Measurements from ENCODE around the gene MXD4.

Gene MXD4

DNA sequence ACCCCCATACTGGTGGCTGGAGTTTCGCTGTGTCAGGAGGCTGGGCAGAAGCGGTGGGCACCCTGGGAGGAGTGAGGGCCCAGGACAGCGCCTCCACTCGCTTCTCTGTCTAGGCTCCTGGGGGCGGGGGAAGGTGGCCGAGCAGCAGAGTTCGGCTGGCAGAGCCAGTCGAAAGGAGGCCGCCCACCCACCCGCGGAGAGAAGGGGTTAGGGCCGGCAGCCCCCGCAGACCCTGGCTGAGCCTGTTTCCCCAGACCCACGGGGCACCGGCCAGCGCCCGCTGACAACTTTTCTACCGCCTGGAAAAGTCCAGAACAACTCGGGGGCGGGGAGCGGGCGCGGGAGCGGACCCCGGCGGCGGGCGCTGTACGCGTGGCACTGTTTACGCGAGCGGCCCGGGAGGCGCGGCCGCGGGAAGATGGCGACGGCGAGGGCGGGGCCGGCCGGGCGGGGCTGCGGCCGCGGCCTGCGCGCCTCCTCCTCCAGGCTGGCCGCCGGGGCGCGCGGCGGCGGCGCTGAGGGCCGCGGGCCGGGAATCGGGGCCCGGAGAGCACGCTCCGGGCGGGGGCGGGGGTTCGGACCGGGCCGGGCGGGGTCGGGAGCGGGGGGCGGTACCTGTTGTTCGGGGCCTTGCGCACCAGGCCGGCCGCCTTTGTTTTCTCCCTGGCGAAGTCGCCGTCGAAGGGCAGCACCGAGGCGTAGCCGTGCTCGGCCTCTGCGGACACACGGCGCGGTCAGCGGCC is 628 bp downstream of the MXD4 start:
- DNase-seq = no peak

DNA sequence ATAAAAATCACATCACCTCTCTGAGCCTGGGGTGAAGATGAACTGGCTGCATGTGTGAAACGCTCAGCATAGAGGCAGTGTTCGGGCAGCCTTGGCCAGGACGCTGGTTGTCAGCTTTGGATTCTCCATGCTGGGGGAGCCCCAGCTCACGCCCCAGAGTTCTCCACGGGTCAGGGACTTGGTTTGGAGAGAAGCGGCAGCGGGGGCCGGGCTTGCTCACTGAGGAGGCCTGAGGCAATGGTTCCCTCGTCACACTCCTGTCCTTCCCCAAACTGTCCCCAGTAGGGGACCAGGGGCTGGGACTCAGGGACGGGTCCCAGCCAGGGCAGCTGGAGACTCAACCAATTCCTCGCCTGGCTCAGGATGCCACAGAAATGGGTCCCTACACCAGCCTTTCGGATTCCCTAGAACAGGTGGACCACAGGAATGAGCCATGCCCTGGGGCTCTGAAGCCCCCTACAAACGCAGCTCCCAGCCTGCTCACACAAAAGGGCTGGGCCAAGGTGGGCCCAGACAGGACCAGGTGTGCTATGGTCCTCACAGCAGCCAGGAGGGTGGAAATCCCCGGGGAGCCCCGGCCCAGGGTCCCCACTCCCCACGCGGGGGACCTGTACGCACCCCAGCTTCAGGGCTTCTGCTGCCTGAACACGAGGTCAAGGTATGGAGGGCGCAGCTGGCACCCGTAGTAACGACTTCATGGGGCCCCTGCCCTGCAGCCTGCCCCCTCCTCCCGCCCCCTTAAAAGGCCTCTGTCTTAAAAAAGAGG is 1.4 kb downstream of the MXD4 start:
- DNase-seq = no peak

DNA sequence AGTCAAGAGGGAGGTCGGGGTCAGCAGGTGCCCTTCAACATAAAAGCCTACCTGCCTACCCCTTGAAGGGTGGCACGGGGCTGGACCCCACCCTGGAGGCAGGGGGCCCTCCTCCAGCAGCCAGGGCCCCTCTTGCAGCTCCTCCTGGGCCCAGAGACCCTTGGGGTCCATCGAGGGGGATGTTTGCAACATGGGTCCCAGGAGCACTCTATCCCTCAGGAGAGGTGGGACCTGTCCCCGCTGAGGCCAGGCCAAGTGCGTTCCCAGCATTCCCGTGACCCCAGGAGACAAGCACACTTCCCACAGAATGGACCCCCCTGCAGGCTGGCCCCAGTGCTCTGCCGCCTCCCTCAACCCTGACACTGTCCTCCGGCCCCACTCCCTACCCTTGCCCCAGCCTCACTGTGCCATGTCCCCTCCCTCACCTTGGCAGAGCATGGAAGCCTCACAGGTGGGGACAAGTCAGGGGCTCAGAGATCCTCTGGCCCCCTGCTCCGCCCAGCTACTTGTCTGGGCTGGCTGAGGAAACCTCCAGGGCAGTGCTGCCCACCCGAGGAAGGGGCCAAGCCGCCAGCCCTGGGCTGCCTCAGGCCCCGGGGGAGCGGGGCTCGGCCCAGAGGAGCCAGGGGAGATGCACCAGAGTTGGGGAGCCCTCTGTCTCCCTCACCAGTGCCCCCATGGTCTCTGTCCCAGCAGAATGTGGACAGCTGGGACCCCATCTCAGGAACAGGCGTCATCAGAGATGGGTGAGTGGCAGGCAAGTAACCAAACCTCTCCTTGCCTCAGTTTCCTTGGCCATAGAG is 2.2 kb downstream of the MXD4 start:
- DNase-seq = no peak

DNA sequence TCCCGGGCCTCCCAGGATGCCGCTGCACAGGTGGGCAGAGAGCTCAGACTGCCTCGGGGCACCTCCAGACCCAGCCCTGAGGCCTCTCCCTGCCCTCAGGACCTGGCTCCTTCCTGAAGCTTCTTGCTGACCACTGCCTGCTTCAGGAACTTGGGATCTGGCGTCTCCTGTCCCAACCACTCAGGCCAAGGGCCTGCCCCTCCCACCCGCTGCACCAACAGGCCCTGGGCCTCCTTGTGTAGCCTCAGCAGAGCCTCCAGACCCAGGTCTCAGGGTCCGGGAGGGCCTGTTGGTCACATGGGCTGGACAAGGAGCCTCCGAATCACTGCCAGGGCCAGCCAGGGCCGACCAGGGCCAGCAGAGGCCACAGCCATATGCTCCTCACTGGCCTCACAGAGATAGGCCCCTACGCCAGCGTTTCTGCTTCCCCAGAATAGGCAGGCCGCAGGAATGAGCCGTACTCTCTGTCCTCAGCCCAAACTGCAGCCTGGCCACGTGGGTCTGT is 2.8 kb downstream of the MXD4 start:
- DNase-seq = no peak

DNA sequence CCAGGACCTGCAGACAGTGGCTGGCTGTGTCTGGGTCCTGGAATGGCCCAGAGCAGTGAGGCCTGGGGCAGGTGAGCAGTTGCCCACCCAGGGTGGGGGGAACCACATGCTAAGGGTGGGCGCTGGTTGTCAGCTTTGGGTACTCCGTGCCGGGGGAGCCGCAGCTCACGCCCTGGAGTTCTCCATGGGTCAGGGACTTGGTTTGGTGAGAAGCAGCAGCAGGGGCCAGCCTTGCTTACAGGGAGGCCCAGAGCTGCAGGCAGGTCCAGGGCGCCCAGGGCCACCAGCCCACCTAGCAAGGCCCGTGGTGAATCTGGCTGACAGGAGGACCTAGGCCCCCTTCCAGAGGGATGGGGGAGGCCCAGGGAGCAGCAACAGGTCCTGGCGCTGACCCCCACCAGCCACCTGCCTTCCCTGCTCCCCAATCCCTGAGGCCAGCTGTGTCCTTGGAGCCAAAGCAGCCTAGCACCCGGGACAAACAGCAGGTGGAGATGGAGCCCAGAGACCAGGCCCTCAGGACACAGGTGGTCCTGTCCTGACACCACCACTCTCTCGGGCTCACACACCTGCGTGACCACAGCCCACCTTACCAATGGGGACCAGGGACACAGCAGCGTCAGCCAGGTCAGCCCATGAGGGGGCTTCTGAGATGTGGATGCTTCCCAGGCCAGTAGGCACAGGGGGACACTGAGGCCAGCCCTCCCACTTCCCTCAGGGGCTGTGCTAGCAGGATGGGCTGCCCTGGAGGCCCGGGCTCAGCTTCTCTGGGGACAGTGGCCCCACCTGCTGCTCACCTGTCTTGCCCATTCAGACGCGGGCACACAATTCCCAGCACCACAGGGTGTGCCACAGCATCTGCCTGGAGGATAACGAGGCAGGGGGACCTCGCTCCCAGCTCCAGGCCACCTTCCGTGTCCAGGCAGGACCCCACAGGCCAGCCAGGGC is 3.5 kb downstream of the MXD4 start:
- no peak for DNase-seq

DNA sequence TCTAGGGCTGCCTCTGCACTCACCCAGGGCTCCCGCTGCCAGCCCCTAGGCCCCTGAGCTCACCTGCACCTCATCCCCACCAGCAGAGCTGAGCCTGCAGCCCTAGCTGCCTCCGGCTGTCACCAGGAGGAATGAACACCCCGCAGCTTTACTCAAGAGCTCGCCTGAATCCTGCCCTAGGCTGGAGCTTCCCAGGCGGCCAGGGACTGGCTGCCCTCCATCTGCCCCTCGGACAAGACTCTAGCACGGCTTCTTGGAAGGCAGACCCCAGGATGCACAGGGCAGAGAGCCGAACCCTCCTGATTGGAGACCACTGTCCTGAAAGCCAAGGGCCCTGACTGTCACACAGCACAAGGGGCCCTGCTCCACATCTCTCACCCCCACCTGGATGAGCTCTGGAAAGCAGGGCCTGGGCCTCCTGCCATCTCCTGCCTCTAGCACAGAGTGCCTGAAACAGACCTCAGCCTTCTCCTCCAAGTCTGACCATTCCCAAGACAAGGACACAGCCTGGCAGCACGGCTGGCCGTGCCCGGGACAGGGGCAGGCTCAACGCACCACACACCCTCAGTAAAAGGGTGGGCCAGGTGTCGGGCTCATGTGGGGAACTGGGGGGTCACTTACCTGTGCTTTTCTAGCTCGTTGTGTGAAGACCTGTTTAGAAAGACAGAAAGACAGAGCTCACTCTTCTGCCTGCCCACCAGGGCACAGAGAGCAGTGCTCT is 4.4 kb downstream of the MXD4 start:
- DNase-seq = no peak

DNA sequence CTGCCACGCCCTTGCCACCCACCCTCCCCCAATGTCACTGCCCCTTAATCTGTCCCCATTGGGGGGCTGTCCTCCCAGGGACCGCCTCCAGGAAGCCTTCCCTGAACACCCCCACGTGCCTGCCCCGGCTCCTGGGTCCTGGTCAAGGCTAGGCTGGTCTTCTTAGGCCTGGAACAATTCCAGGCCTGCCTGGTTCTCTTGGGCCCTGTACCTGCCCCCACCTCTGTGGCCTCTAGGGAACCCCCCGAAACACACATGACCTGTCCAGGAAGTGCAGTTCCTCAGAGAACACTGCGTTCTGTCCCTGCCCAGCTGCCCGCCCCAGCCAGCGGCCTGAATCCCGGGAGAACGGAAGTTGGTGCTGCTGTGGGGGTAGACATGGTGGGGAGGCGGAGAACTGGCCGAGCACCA is 5.1 kb downstream of the MXD4 start:
- no peak for DNase-seq

DNA sequence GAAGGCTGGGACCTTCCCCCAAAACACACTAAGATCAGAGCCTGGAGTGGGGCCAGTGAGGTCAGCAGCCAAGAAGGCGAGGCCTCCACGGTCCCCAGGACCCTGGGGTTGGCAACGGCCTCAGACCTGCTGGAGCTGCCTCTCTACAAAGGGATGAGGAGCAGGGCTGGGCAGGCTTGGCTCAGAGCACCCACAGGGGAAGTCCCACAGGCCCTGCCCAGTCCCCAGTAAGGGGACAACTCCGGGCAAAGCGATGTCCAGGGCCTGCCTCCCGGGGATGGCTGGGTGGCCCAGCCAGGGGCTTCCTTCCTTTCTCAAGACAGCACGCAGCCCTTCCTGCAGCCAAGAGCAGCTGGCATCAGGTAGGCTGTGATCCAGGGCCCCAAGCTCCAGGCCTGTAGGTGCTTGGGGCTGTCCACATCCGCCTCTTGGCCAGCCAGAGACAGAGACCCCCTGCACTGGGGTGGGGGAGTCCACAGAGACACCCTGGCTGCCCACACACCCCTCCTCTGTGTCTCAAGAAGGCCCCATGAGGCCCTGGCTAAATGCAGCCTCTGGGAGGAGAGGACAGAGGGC is 5.7 kb downstream of the MXD4 start:
- no peak for DNase-seq

DNA sequence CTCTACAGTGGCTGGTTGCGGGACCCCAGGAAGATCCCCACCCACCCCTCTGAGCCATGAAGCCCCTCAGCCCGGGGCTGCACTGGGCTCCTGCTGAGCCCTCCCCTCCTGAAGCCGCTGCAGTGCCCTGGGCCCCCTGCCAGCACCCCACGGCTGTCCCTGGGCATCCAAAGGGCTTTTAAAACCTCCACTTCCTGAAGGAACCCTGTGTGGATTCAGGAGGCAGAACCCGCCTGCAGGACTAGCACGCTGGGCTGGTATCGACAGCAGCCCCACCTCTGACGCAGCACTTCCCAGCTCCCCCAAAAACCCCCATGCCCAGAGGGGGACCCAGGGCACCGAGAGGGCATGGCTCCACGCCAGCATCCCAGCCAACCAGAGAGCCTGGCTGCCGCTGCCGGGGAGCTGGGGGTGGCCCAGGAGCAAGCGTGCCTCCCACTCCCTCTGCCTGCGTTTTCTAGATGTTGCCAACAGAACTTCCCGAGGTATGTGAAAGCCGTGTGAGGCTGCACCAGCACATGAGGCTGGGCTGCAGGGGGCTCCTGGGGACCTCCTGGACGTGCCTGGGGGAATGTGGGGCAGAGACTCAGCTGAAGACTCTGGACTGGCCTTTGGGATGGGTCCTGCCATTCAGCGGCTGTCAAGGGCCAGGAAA is 6.3 kb downstream of the MXD4 start:
- no peak for DNase-seq

DNA sequence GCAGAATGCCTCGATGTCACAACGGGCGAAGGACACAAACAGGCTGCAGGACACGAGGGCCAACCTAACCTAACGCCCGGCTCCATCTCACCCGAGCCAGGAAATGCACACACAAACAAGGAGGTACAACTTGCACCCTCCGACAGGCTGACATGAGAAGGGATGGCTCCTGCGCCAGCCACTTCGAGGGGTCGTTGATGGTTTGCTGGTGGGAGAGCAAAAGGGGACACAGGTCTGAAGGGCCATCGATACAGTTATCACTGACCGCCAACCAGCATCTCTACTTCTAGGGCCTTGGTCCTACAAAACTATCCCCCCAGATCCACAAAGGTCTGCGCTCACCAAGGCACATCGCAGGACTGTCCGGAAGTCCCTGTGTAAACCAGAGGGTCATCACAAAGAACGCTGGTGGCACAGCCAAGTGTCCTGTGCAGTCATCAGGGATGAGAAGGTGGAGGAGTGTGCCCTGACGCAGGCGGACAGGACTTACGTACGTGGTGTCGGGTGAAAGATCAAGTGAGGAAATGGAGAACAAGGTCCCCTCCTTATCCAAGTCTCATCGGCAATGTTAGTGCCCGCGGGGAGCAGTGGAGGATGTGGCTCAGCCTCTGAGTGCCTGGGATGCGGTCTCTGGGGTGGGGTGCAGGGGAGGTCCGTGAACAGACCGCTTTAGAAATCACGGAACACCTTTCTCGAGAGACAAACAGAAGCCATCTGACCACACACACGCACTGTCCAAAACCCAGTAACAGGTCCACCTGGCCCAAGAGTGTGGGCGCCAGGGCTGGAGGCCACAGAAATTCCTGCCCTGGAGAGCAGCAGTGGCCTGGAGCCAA is 7.0 kb downstream of the MXD4 start:
- no peak for DNase-seq

DNA sequence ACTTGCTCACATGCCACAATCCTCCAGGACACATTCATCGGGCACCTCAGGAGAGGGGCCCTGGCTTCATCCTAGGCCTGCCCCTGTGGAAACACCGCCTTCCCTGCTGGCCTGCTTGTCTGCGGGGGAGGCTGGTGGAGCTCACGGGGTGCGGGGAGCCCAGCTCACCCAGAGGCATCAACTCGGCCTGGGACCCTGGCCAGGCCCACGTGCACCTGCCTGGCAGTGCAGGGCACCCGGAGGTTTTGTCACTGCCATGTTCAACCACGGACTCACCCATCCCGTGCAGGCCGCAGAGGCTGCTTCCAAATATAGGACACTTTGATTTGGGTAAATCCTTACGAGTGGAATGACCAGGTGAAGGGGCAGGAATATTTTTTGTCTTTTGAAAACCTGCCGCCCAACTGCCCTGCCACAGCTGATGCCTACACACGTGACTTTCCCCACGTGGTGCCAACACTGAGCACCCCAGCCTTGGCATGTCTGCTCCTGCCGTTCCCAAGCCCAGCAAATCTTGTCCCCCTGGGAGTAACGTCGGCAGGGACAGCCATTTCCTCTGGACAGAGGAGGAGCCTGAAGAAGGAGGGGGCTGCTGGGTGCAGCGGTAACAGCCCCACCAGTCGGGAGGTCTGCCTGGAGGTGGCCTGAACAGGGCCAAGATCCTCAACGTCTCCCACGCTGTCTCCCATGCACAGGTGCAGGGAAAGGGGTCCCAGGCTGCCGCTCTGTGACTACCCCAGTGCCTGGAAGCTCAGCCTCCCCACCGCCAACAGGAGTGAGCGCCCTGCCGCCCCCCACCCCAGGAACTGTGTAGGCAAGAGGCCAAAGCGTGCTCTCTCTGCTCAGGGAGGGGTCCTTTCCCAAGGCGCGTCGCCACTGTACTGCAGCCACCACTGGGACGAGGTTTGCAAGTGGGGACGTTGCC is 8.5 kb downstream of the MXD4 start:
- no peak for DNase-seq

DNA sequence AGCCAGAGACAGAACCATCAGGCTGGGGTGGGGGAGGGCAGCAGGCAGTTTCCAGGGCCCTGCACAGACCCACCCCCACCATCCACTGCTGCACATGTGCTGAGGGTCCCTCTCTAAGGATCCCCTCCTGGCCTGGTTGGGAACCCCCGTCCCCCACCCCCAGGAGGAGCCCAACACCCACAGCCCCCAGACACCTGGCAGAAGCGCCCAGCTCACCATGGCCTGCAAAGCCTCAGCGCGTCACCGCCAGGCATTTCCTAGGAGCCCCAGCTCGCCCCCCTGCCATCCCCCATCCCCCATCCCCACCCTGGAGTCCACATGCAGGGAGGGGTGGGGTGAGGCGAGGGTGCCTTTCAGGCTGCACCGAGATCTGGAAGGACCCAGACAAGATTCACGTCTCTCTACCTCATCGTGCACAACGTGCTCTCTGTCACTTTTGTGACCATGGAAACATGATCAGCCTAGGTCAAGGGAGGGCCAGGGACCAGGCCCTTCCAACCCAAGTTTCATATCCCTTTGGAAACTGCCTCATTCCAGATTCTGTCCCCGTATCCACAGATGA is 9.3 kb downstream of the MXD4 start:
- no peak for DNase-seq

DNA sequence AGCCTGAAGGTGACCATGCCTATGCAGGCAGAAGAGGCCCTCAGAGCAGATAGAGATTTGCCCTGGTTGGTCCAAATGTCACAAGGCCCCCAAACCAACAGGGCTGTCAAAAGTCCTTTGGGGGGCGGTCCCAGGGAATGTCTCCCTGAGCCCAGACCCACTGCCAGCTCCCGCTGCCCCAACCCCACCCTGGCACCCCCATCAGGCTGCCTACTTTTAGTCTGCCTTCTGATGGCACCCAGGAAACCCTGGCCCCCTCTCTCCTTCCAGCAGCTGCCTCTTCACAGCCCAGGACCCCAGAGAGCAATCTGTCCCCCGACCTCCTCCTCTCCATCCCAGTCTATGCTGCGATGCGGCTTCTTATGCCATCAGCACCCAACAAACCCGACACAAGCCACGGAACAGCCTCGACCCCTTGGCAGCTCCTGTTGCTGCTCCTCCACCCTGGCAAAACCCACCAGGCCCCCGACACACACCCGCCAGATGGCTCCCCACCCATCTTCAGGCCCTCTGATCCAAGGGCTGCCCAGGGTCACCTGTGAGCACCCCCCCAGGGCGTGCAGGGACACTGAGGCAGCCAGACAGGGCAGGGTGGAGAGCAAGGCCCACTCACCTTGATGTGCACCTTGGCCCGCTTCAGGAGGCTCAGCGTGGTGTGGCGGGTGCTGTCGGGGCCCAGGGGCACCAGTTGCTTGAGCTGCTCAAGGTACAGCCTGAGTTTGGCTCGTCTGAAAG is 9.9 kb downstream of the MXD4 start:
- DNase-seq = no peak

DNA sequence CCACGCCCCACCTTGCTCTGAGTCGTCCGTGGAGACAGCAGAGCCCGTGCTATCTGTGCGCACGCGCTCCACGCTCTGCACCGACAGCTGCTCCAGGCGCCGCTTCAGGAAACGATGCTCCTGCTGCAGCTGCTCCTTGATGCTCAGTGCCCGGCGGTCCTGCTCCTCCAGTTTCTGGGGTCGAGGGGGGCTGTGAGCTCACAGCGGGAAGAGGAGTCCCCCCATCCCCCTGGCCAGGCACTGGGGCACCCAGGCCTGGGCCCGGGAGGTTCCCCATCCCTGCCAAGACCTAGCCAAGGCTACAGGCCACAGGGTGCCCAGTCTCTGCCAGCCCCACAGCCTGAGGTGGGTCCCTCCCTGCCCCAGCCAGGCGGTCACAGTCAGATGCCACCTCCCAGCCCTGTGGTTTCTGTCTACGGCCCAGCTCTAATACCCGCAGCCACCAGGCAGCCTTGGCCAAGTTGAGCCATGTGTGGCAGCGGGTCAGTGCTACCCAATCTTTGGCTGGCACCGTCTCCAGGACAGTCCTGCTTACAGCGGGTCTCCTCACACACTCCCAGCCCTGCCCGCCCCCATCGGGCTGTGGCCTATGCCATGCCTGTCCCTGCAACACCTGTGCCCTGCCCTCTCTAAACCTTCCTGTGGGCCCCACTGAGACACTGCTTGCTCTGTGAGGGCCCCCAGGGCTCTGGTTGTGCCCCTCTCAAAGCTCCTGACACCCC is 10.7 kb downstream of the MXD4 start:
- DNase-seq = no peak

DNA sequence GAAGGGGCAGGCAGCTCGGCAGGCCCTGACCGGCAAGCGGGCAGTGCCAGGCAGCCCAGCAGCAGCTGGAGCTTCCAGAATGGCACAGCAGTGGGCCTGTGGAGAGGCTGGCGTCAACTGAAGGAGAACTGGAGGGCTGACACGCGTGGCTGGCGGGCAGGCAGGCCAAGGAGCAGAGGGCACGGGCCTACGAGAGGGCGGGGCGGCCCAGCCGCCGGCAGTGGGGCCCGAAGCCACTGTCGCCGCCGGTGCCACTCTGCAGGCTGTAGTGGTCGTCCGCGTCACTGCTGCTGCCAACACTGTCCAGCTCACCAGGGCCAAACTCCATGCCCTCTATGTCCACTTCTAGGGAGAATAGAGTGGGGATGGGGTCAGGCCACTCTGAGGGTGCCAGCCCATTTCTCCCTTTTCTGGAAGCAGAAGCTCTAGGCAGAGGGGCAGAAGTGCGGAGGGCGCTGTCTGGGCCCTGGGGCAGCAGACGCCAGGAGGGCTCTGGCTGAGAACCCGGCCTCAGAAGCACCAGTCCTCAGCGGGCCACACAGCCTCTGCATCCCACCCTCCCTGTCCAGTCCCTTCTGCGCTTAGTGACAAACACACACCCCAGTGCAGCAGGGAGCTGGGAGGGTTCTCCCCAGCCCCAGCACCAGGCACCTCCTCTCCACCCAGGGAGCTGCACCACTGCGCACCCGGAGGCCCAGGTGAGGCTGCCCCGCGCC is 11.4 kb downstream of the MXD4 start:
- DNase-seq = no peak

Data from NCI-H2029 treated with DMSO at 0.1 percent for 48 hours (cell line).